HEK293 (cell line): ENCODE measurements around the gene POLD1.

Source experiments
- CTCF ChIA-PET: fragments of 350-600 bp; formaldehyde crosslinking; extraction: SDS; loops from one replicate; lab custom pipeline; 2021; ENCODE audit warnings: antibody characterized with exemption; lab: Yijun Ruan, JAX
- POLR2A ChIA-PET: fragments of 300-600 bp; formaldehyde crosslinking; extraction: SDS; loops from one replicate; lab custom pipeline; 2020; ENCODE audit warnings: antibody characterized with exemption, inconsistent platforms; lab: Yijun Ruan, JAX
- H3K27ac ChIP-seq: fragments of 200-500 bp; sonication (Bioruptor generic); 2 replicates; pipeline ENCODE4 v1.5.1; 2014; ENCODE audit warnings: low read depth, low read length, control low read depth, inconsistent platforms; ENCODE audit errors: extremely low read depth
- H3K36me3 ChIP-seq, 2 experiments: fragments of 200-500 bp in 1 of 2; sonication (Bioruptor generic) in 1 of 2; 1 replicate in 1 of 2; 2 replicates in 1 of 2; pipeline ENCODE4 v1.5.1; 2014 to 2017; ENCODE audit warnings: inconsistent platforms in 2 of 2, low read length in 2 of 2; ENCODE audit not compliant: control insufficient read depth in 2 of 2, insufficient read depth in 1 of 2
- H3K4me1 ChIP-seq: fragments of 200-500 bp; sonication (Bioruptor generic); 2 replicates; pipeline ENCODE4 v1.5.1; 2014; ENCODE audit warnings: mild to moderate bottlenecking, low read length, inconsistent platforms; ENCODE audit not compliant: control insufficient read depth, insufficient read depth
- H3K4me3 ChIP-seq: 2 replicates; pipeline ENCODE4 v1.5.1; 2011; ENCODE audit warnings: low read depth, mild to moderate bottlenecking, control low read depth, low read length, moderate library complexity
- H3K9me3 ChIP-seq: fragments of 200-500 bp; sonication (Bioruptor generic); 2 replicates; pipeline ENCODE4 v1.5.1; 2014; ENCODE audit warnings: low read depth, low read length, inconsistent platforms; ENCODE audit not compliant: control insufficient read depth, insufficient read depth
- GLIS1 ChIP-seq: fragments of 450-650 bp; formaldehyde crosslinking; IDR thresholded peaks from 2 replicates; pipeline ENCODE4 v1.5.1; 2016; ENCODE audit warnings: missing biosample characterization, missing genetic modification characterization
- GLIS2 ChIP-seq: fragments of 450-650 bp; formaldehyde crosslinking; IDR thresholded peaks from 2 replicates; pipeline ENCODE4 v1.5.1; 2016; ENCODE audit warnings: missing biosample characterization, missing genetic modification characterization
- ZNF146 ChIP-seq: fragments of 450-650 bp; formaldehyde crosslinking; IDR thresholded peaks from 2 replicates; pipeline ENCODE4 v1.5.1; 2016; ENCODE audit warnings: missing biosample characterization, missing genetic modification characterization
- ZNF157 ChIP-seq: fragments of 450-650 bp; formaldehyde crosslinking; IDR thresholded peaks from 2 replicates; pipeline ENCODE4 v1.5.1; 2016; ENCODE audit warnings: missing biosample characterization, missing genetic modification characterization
- ZNF19 ChIP-seq: fragments of 450-650 bp; formaldehyde crosslinking; IDR thresholded peaks from 2 replicates; pipeline ENCODE4; 2016; ENCODE audit warnings: missing biosample characterization, missing genetic modification characterization, low read depth
- ZNF335 ChIP-seq: fragments of 450-650 bp; formaldehyde crosslinking; conservative IDR thresholded peaks from 2 replicates; pipeline ENCODE4 v1.5.1; 2016; ENCODE audit warnings: missing biosample characterization, missing genetic modification characterization
- ZNF585B ChIP-seq: fragments of 450-650 bp; formaldehyde crosslinking; IDR thresholded peaks from 2 replicates; pipeline ENCODE4 v1.5.1; 2016; ENCODE audit warnings: missing biosample characterization, missing genetic modification characterization
- ZNF701 ChIP-seq: fragments of 450-650 bp; formaldehyde crosslinking; IDR thresholded peaks from 2 replicates; pipeline ENCODE4 v1.5.1; 2016; ENCODE audit warnings: missing biosample characterization, missing genetic modification characterization
- ZNF704 ChIP-seq: fragments of 450-650 bp; formaldehyde crosslinking; IDR thresholded peaks from 2 replicates; pipeline ENCODE4 v1.5.1; 2016; ENCODE audit warnings: missing biosample characterization, missing genetic modification characterization
- ZNF76 ChIP-seq: fragments of 450-650 bp; formaldehyde crosslinking; IDR thresholded peaks from 2 replicates; pipeline ENCODE4; 2016; ENCODE audit warnings: low read depth, missing biosample characterization, missing genetic modification characterization, borderline replicate concordance
- TF ChIP-seq, protein P1 (sequence below): fragments of 450-650 bp; formaldehyde crosslinking; IDR thresholded peaks from 2 replicates; pipeline ENCODE4 v1.5.1; 2016; ENCODE audit warnings: missing biosample characterization, missing genetic modification characterization
- TF ChIP-seq, protein P2 (sequence below): fragments of 450-650 bp; formaldehyde crosslinking; IDR thresholded peaks from 2 replicates; pipeline ENCODE4 v1.5.1; 2016; ENCODE audit warnings: missing biosample characterization, missing genetic modification characterization
- TF ChIP-seq, protein P3 (sequence below): fragments of 450-650 bp; formaldehyde crosslinking; IDR thresholded peaks from 2 replicates; pipeline ENCODE4 v1.5.1; 2016; ENCODE audit warnings: missing biosample characterization, missing genetic modification characterization

The POLD1 gene

GRCh38 chr19:50420808-50421207, 36.7 kb downstream of the POLD1 start:
- ChIA-PET POLR2A (no interaction called here), CTCF (no interaction called here)
- Histone ChIP-seq H3K9me3 (no peaks in the 10 kb centered on the region), H3K4me3 (no peak overlapping the region), H3K36me3 (peaks cover 3% of the 10 kb centered on the region in 2 experiments; a peak in 2 of 3 replicates), H3K27ac (no peak overlapping the region), H3K4me1 (no peaks in the 10 kb centered on the region)
- TF ChIP-seq ZNF701 (no peak), ZNF157 (tag by site-specific recombination) (no peak), ZNF335 (tag by site-specific recombination) (no peak), ZNF146 (peak; percentile 95)
- TF ChIP-seq, protein P1, sequence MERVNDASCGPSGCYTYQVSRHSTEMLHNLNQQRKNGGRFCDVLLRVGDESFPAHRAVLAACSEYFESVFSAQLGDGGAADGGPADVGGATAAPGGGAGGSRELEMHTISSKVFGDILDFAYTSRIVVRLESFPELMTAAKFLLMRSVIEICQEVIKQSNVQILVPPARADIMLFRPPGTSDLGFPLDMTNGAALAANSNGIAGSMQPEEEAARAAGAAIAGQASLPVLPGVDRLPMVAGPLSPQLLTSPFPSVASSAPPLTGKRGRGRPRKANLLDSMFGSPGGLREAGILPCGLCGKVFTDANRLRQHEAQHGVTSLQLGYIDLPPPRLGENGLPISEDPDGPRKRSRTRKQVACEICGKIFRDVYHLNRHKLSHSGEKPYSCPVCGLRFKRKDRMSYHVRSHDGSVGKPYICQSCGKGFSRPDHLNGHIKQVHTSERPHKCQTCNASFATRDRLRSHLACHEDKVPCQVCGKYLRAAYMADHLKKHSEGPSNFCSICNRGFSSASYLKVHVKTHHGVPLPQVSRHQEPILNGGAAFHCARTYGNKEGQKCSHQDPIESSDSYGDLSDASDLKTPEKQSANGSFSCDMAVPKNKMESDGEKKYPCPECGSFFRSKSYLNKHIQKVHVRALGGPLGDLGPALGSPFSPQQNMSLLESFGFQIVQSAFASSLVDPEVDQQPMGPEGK: no peak
- TF ChIP-seq, protein P2, sequence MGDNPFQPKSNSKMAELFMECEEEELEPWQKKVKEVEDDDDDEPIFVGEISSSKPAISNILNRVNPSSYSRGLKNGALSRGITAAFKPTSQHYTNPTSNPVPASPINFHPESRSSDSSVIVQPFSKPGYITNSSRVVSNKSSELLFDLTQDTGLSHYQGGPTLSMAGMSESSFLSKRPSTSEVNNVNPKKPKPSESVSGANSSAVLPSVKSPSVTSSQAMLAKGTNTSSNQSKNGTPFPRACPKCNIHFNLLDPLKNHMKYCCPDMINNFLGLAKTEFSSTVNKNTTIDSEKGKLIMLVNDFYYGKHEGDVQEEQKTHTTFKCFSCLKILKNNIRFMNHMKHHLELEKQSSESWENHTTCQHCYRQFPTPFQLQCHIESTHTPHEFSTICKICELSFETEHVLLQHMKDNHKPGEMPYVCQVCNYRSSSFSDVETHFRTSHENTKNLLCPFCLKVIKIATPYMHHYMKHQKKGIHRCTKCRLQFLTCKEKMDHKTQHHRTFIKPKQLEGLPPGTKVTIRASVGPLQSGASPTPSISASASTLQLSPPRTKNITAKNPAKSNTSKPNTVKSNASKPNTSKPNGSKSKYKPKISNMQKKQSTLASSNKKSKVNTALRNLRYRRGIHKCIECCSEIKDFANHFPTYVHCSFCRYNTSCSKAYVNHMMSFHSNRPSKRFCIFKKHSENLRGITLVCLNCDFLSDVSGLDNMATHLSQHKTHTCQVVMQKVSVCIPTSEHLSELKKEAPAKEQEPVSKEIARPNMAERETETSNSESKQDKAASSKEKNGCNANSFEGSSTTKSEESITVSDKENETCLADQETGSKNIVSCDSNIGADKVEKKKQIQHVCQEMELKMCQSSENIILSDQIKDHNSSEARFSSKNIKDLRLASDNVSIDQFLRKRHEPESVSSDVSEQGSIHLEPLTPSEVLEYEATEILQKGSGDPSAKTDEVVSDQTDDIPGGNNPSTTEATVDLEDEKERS (tag by site-specific recombination): 0 out of 2 replicates have a peak, but pooled peaks have one; percentile 51
- TF ChIP-seq, protein P3, sequence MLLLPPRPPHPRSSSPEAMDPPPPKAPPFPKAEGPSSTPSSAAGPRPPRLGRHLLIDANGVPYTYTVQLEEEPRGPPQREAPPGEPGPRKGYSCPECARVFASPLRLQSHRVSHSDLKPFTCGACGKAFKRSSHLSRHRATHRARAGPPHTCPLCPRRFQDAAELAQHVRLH (tag by site-specific recombination): 0 out of 2 replicates have a peak, but pooled peaks have one; percentile 52

- H3K4me3 ChIP-seq: no peak overlapping the region
- ChIA-PET CTCF (interaction anchor here (0.9 to 1.3 kb wide), 3 partner anchors 9 to 38 kb away, joined by 3 to 5 read pairs (median 4); no protein-coding TSS in a partner anchor), POLR2A (interaction anchor here (0.6 kb wide), 2 partner anchors 58 to 229 kb away, joined by 3 read pairs; no protein-coding TSS in a partner anchor)
- H3K36me3 ChIP-seq: no peaks in the 10 kb centered on the region
- peak; percentile 38; the same call in 1 of the 2 replicates for TF ChIP-seq GLIS2 (tag by site-specific recombination)
- no peak for TF ChIP-seq ZNF76 (tag by site-specific recombination)
- no peak for TF ChIP-seq ZNF585B (tag by site-specific recombination)
- peak; percentile 77 for TF ChIP-seq GLIS1 (tag by site-specific recombination)
- no peak for TF ChIP-seq ZNF704 (tag by site-specific recombination)
- no peak for TF ChIP-seq ZNF19 (tag by site-specific recombination)
- H3K4me1 ChIP-seq: no peaks in the 10 kb centered on the region
- no peak overlapping the region for H3K27ac ChIP-seq
- no peaks in the 10 kb centered on the region for H3K9me3 ChIP-seq
Measured at GRCh38 chr19:50422397-50423278, 38.5 kb downstream of the POLD1 start.
